ENCODE measurements around the gene TBC1D7.

DNA sequence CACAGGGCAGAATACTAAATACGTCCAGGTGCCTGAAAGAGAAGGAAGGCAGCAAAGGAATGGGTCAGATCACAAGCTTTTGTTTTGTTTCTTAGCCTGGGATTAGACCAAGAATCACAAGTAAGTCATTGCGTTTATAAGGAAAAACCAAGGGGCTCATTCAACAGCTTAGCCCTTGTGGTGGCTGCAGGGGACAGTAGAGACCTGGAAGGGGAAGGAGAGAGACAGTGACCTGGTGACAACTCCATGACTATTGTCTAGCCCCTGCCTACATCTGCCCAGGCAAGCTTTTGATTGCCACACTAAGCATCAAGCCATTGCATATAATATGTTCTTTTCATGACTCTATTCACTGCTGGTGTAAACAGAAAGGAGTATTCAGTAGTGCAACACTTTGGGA, 30.2 kb upstream of the TBC1D7 start:
- no peak for TF ChIP-seq EZH2 (IDR thresholded peaks at IDR 0.05; ENCODE audit: low read length, unreplicated experiment)
- TF ChIP-seq CTCF (conservative IDR thresholded peaks at IDR 0.05; ENCODE audit: low read depth, low read length), result no peak

Measured in PC-3 (cell line).